NCI-H526 (cell line): ENCODE measurements around the gene ABHD14A.

ENCODE experiments used
- DNase-seq, 2 experiments: peaks; one replicate each; lab custom pipeline; 2025; lab: John Stamatoyannopoulos, UW

ABHD14A gene

GRCh38 chr3:52020796-52021195 is 45.9 kb downstream of the ABHD14A start:
- no peak for DNase-seq

- peak in 1 of 2 experiments; percentile 59 for DNase-seq
Measured at GRCh38 chr3:52021489-52022268, 46.8 kb downstream of the ABHD14A start.

- no peak for DNase-seq
Measured at GRCh38 chr3:52022323-52023100, 47.6 kb downstream of the ABHD14A start.

- DNase-seq = no peak
Measured at GRCh38 chr3:52023101-52023770, 48.4 kb downstream of the ABHD14A start.

- DNase-seq = peak; percentile 38 to 67
Measured at GRCh38 chr3:52023860-52024764, 49.2 kb downstream of the ABHD14A start.

- DNase-seq = no peak
Measured at GRCh38 chr3:52024765-52025452, 50.0 kb downstream of the ABHD14A start.

GRCh38 chr3:52025453-52025852 is 50.6 kb downstream of the ABHD14A start:
- no peak for DNase-seq

- no peak for DNase-seq
Measured at GRCh38 chr3:52026041-52026440, 51.2 kb downstream of the ABHD14A start.

- DNase-seq = no peak
Measured at GRCh38 chr3:52028572-52028971, 53.7 kb downstream of the ABHD14A start.

GRCh38 chr3:52029053-52029452 is 54.2 kb downstream of the ABHD14A start:
- DNase-seq = no peak

- no peak for DNase-seq
Measured at GRCh38 chr3:52029535-52029934, 54.7 kb downstream of the ABHD14A start.
